Measurements from ENCODE around the gene UNC13A. TPM values are rescaled to one million over a fixed set of nuclear protein-coding genes. Genes with fewer than 3 reads are reported as not detected.
A peak's percentile ranks its signal among the peaks of the same experiment; 100 is the strongest.

Gene UNC13A
- total RNA-seq, 2 donors from 2014 or later, result 1.3 to 2.6 TPM

DNA sequence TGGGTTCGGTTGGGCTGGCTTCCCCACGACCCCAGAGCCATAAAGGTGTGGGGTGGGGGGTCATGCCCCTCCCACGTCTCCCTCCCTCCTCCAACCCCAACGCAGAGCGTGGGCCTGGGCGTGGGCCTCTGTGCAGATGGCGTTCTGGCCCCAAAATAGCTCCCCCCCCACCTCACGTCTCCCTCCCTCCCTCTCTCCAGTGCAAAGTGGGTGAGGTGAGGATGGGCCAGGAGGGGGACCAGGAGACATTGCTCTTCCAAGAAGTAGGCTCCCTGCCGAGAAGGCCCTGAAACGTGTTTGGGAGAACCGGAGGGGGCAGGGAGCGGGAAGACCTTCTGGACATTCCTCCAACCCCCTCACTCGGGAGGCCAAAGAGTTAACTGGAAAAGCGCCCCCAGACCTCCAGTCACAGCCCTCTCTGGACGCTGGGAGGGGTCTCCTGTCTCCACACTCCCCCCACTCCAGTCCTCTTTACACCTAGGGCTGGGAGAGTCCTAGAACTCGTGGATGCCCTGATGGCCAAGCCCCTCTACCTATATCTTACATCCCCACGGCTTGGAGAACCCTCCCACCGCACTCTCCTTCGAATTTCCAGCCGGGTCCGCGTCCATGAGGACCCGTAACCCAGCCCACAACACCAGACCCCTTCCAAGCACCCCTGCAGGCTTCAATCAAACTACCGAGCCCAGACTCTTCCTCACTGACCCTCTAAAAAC lies 855 bp downstream of the UNC13A start:
- no peaks in the 10 kb centered on the region for H3K36me3 ChIP-seq (replicated peaks in 1 of 2; ENCODE audit: insufficient read depth in 1 of 2, low read depth in 2 of 2)

GRCh38 chr19:17686592-17687024 lies 1.5 kb downstream of the UNC13A start:
- Histone ChIP-seq H3K27me3 (peaks cover 0 to 12% of the 10 kb centered on the region in 2 donors), H3K9me3 (no peaks in the 10 kb centered on the region), H3K4me3 (no peak overlapping the region), H3K36me3 (replicated peaks in 1 of 2; ENCODE audit: insufficient read depth in 1 of 2, low read depth in 2 of 2) (no peaks in the 10 kb centered on the region), H3K4me1 (peaks cover 14% of the 10 kb centered on the region), H3K27ac (no peak overlapping the region)
- TF ChIP-seq POLR2A (IDR thresholded peaks at IDR 0.05), result no peak
- TF ChIP-seq, protein P1, sequence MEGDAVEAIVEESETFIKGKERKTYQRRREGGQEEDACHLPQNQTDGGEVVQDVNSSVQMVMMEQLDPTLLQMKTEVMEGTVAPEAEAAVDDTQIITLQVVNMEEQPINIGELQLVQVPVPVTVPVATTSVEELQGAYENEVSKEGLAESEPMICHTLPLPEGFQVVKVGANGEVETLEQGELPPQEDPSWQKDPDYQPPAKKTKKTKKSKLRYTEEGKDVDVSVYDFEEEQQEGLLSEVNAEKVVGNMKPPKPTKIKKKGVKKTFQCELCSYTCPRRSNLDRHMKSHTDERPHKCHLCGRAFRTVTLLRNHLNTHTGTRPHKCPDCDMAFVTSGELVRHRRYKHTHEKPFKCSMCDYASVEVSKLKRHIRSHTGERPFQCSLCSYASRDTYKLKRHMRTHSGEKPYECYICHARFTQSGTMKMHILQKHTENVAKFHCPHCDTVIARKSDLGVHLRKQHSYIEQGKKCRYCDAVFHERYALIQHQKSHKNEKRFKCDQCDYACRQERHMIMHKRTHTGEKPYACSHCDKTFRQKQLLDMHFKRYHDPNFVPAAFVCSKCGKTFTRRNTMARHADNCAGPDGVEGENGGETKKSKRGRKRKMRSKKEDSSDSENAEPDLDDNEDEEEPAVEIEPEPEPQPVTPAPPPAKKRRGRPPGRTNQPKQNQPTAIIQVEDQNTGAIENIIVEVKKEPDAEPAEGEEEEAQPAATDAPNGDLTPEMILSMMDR (IDR thresholded peaks at IDR 0.05), result no peak
- intact Hi-C loops (cut with DNase I), result no loop called here
- ATAC-seq (peak; percentile 41), DNase-seq (peak in 3 of 4 donors; percentile 15 to 22 (median 19))
- 0% methylated on average over 28 of the region's 28 CpGs; no CpG with 5 or more reads in 1 of the 2 donors for WGBS, 2 donors

More for the DNA sequence above, 855 bp downstream of the UNC13A start:
- DNase-seq, result no peak
- Histone ChIP-seq H3K27me3 (peaks cover 0 to 12% of the 10 kb centered on the region in 2 donors), H3K9me3 (no peaks in the 10 kb centered on the region), H3K4me3 (no peak overlapping the region), H3K4me1 (peaks cover 14% of the 10 kb centered on the region), H3K27ac (no peak overlapping the region)
- ATAC-seq, result no peak
- intact Hi-C loops (cut with DNase I), result no loop called here
- 1 to 4% methylated on average over 11 to 24 of the region's 24 CpGs for WGBS, 2 donors
- TF ChIP-seq, protein P1 (IDR thresholded peaks at IDR 0.05), result no peak

DNA sequence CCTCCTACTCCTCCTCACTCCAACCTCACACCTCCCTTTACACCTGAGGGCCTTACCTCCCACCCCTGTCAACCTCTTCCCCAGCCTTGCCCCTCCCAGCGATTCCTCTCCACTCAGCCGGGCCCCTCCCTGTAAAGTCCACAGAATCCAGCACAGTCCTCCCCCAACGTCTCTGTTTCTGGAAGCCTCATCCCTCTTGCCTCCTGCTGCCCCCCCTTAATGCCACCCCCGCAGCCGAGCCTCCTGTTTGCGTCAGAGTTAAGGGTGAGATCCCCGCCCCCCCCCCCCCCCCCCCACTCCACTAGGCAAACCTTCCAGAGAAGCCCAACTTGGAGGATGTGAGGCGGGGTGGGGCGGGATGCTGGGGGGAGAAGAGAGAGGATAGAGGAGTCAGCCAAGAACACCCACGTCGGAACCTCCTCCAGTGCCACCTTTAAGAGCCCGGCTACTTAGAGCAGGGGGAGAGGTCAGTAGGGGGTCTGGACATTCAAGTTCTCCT lies 2.1 kb downstream of the UNC13A start:
- H3K27me3 ChIP-seq, result peaks cover 0 to 17% of the 10 kb centered on the region in 2 donors
- no peak for ATAC-seq
- no peak for DNase-seq
- TF ChIP-seq, protein P1 (IDR thresholded peaks at IDR 0.05), result no peak
- no peak for TF ChIP-seq POLR2A (IDR thresholded peaks at IDR 0.05)
- no peaks in the 10 kb centered on the region for H3K36me3 ChIP-seq (replicated peaks in 1 of 2; ENCODE audit: insufficient read depth in 1 of 2, low read depth in 2 of 2)
- no peak overlapping the region for H3K27ac ChIP-seq
- H3K4me1 ChIP-seq, result peaks cover 14% of the 10 kb centered on the region
- no peaks in the 10 kb centered on the region for H3K9me3 ChIP-seq
- 1 to 2% methylated on average over 9 to 12 of the region's 12 CpGs for WGBS, 2 donors
- H3K4me3 ChIP-seq, result no peak overlapping the region
- intact Hi-C loops (cut with DNase I), result no loop called here

- H3K27me3 ChIP-seq, result peaks cover 0 to 18% of the 10 kb centered on the region in 2 donors
- intact Hi-C loops (cut with DNase I), result no loop called here
- TF ChIP-seq, protein P1 (IDR thresholded peaks at IDR 0.05), result no peak
- no peak for TF ChIP-seq POLR2A (IDR thresholded peaks at IDR 0.05)
- DNase-seq (no peak), ATAC-seq (no peak)
- WGBS, 2 donors, result 47 to 48% methylated on average over 12 to 15 of the region's 15 CpGs
- peaks cover 14% of the 10 kb centered on the region for H3K4me1 ChIP-seq
- no peaks in the 10 kb centered on the region for H3K9me3 ChIP-seq
- H3K36me3 ChIP-seq (replicated peaks in 1 of 2; ENCODE audit: insufficient read depth in 1 of 2, low read depth in 2 of 2), result no peaks in the 10 kb centered on the region
- H3K4me3 ChIP-seq, result no peak overlapping the region
- H3K27ac ChIP-seq, result no peak overlapping the region
Observed at GRCh38 chr19:17685451-17686022, 2.6 kb downstream of the UNC13A start.
